Tibial artery (tissue), 4 donors: ENCODE data around the gene CAV3.
A peak's percentile ranks its signal among the peaks of the same experiment; 100 is the strongest.

Experiments used
- DNase-seq, 2 donors: peaks; one replicate each; pipeline ENCODE4 v3.0.0-alpha.2; 2019
- H3K27ac ChIP-seq, 2 donors: fragments of 200-600 bp; sonication (generic) in 1 of 2; 1 replicate in 1 of 2; 2 replicates in 1 of 2; pipeline ENCODE4 v1.5.1; 2018 to 2019; ENCODE audit warnings: mild to moderate bottlenecking in 1 of 2
- H3K27me3 ChIP-seq, 2 donors: fragments of 200-600 bp; sonication (generic) in 1 of 2; one replicate each; pipeline versions ENCODE4 v1.5.1 to v1.6.0; 2016 to 2019
- H3K36me3 ChIP-seq, 3 donors: fragments of 200-600 bp; sonication (generic) in 2 of 3; one replicate each; pipeline ENCODE4 v1.5.1; 2016 to 2019; ENCODE audit warnings: mild to moderate bottlenecking in 2 of 3
- H3K4me1 ChIP-seq, 4 donors: fragments of 200-600 bp; sonication (generic) in 2 of 4; 1 replicate in 3 of 4; 2 replicates in 1 of 4; pipeline ENCODE4 v1.5.1; 2016 to 2019
- H3K4me3 ChIP-seq, 2 donors: fragments of 200-600 bp; sonication (generic) in 1 of 2; 1 replicate in 1 of 2; 2 replicates in 1 of 2; pipeline ENCODE4 v1.5.1; 2018 to 2019; ENCODE audit warnings: mild to moderate bottlenecking in 2 of 2
- H3K9me3 ChIP-seq, 3 donors: fragments of 200-600 bp; sonication (generic) in 1 of 3; one replicate each; pipeline ENCODE4 v1.5.1; 2016 to 2019
- intact Hi-C: fragments of 100-400 bp; cut with DNase I; formaldehyde crosslinking; loops from one replicate; pipeline ENCODE4 v1.15.0; 2023; ENCODE audit warnings: low total_unique reads
- TF ChIP-seq, protein P1 (sequence below), 2 experiments: fragments of 200-600 bp in 1 of 2; fragments of 450-650 bp in 1 of 2; IDR thresholded peaks; one replicate each; pipeline ENCODE4 v1.5.1; 2017 to 2019; ENCODE audit warnings: antibody characterized with exemption in 2 of 2, mild to moderate bottlenecking in 1 of 2, moderate library complexity in 1 of 2

CAV3 gene

GRCh38 chr3:8768364-8769087 lies 34.9 kb downstream of the CAV3 start:
- H3K27ac ChIP-seq = no peak overlapping the region
- no peak for DNase-seq

GRCh38 chr3:8769088-8769822 lies 35.7 kb downstream of the CAV3 start, which contains the start of gene OXTR:
TSS of gene OXTR (minus strand) at chr3:8769613. CDS start at chr3:8768187, 1,426 bp downstream.
- intact Hi-C loops = no loop called here
- H3K36me3 ChIP-seq = no peaks in the 10 kb centered on the region
- no peak within 1 kb of the TSS for H3K27ac ChIP-seq
- DNase-seq = no peak
- TF ChIP-seq, protein P1, sequence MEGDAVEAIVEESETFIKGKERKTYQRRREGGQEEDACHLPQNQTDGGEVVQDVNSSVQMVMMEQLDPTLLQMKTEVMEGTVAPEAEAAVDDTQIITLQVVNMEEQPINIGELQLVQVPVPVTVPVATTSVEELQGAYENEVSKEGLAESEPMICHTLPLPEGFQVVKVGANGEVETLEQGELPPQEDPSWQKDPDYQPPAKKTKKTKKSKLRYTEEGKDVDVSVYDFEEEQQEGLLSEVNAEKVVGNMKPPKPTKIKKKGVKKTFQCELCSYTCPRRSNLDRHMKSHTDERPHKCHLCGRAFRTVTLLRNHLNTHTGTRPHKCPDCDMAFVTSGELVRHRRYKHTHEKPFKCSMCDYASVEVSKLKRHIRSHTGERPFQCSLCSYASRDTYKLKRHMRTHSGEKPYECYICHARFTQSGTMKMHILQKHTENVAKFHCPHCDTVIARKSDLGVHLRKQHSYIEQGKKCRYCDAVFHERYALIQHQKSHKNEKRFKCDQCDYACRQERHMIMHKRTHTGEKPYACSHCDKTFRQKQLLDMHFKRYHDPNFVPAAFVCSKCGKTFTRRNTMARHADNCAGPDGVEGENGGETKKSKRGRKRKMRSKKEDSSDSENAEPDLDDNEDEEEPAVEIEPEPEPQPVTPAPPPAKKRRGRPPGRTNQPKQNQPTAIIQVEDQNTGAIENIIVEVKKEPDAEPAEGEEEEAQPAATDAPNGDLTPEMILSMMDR (IDR thresholded peaks at IDR 0.05) = peak; percentile 88 to 99
- H3K4me3 ChIP-seq = peak within 1 kb of the TSS; percentile 28 to 45
- H3K27me3 ChIP-seq = peaks cover 0 to 24% of the 10 kb centered on the region in 2 donors
- H3K9me3 ChIP-seq = no peaks in the 10 kb centered on the region
- H3K4me1 ChIP-seq = peaks cover 0 to 29% (median 21%) of the 10 kb centered on the region in 4 donors

More at GRCh38 chr3:8768364-8769087, 34.9 kb downstream of the CAV3 start:
- Histone ChIP-seq H3K27me3 (peaks cover 0 to 24% of the 10 kb centered on the region in 2 donors), H3K9me3 (no peaks in the 10 kb centered on the region), H3K4me1 (peaks cover 0 to 29% (median 21%) of the 10 kb centered on the region in 4 donors), H3K36me3 (no peaks in the 10 kb centered on the region), H3K4me3 (peak overlapping the region; percentile 28 to 45)
- intact Hi-C loops = no loop called here
- TF ChIP-seq, protein P1 (IDR thresholded peaks at IDR 0.05) = no peak

GRCh38 chr3:8773941-8774542 lies 40.4 kb downstream of the CAV3 start:
- Histone ChIP-seq H3K27ac (no peak overlapping the region), H3K36me3 (no peaks in the 10 kb centered on the region), H3K4me1 (peaks cover 0 to 8% (median 3%) of the 10 kb centered on the region in 4 donors), H3K9me3 (no peaks in the 10 kb centered on the region), H3K27me3 (peaks cover 0 to 12% of the 10 kb centered on the region in 2 donors), H3K4me3 (no peak overlapping the region)
- TF ChIP-seq, protein P1 (IDR thresholded peaks at IDR 0.05) = no peak
- DNase-seq = no peak
- intact Hi-C loops = no loop called here

DNA sequence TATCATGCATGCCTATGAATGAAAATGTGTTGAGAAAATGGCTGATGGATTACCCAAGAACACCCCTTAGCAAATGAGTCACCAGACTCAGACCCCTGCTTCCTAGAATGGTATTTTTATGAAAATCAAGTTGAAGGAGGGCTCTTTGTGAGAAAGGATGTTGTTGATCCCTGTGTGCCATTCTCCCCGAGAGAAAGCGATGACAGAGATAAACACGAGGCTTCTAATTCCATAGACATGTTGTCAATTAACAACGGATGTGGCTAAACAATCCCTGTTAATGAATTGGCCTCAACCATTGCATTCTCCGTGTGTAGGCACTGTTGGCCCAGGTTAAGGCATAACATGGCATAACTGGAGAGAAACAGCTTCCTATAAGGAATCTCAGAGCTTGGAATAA lies 41.6 kb downstream of the CAV3 start:
- TF ChIP-seq, protein P1 (IDR thresholded peaks at IDR 0.05) = no peak
- no peaks in the 10 kb centered on the region for H3K4me1 ChIP-seq
- peaks cover 0 to 10% of the 10 kb centered on the region in 2 donors for H3K27me3 ChIP-seq
- H3K9me3 ChIP-seq = no peaks in the 10 kb centered on the region
- no peak for DNase-seq
- H3K4me3 ChIP-seq = no peak overlapping the region
- no peak overlapping the region for H3K27ac ChIP-seq
- no peaks in the 10 kb centered on the region for H3K36me3 ChIP-seq
- intact Hi-C loops = no loop called here

- no peak for DNase-seq
- intact Hi-C loops = no loop called here
- Histone ChIP-seq H3K27ac (no peak overlapping the region), H3K4me1 (no peaks in the 10 kb centered on the region), H3K4me3 (no peak overlapping the region), H3K9me3 (no peaks in the 10 kb centered on the region), H3K27me3 (peaks cover 0 to 10% of the 10 kb centered on the region in 2 donors), H3K36me3 (no peaks in the 10 kb centered on the region)
- TF ChIP-seq, protein P1 (IDR thresholded peaks at IDR 0.05) = no peak
Observed at GRCh38 chr3:8775602-8776001, 42.0 kb downstream of the CAV3 start.
